ENCODE measurements around the gene DPP6.

Gene DPP6

DNA sequence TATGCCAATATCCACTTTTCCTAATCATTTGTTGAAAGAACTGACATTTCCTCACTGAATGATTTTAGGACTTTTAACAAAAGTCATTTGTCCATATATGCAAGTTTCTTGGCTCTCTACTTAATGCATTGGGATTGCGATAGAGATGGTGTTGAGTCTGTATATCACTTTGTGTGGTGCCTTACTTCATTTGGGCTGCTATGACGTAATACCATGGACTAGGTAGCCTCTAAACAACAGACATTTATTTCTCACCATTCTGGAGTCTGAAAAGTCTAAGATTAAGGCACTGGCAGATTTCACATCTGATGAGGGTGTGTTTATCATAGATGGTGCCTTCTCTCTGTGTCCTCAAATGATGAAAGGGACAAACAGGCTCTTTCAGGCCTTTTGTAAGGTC lies 342.6 kb downstream of the DPP6 start:
- DNase-seq (ENCODE audit: extremely low read depth, low read depth), result no peak

DNA sequence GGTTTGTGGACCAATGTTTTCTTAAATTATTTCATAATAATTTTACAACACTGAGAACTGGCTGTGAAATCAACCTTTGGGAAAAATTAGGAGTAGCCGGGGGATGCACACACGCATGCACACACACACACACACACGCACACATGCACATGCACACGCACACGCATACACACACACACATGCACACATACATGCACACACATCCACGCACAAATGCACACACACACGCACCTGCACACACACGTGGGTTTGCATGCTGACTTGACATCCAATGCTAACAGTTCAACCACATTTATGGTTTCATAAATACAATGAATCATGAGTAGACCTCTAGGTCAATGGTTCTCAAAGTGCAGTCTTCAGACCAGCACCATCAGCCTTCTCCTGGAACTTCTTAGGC lies 354.1 kb downstream of the DPP6 start:
- no peak for DNase-seq (ENCODE audit: extremely low read depth, low read depth)
- TF ChIP-seq, protein P1, sequence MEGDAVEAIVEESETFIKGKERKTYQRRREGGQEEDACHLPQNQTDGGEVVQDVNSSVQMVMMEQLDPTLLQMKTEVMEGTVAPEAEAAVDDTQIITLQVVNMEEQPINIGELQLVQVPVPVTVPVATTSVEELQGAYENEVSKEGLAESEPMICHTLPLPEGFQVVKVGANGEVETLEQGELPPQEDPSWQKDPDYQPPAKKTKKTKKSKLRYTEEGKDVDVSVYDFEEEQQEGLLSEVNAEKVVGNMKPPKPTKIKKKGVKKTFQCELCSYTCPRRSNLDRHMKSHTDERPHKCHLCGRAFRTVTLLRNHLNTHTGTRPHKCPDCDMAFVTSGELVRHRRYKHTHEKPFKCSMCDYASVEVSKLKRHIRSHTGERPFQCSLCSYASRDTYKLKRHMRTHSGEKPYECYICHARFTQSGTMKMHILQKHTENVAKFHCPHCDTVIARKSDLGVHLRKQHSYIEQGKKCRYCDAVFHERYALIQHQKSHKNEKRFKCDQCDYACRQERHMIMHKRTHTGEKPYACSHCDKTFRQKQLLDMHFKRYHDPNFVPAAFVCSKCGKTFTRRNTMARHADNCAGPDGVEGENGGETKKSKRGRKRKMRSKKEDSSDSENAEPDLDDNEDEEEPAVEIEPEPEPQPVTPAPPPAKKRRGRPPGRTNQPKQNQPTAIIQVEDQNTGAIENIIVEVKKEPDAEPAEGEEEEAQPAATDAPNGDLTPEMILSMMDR (IDR thresholded peaks at IDR 0.05; ENCODE audit: low read depth, low read length), result no peak

More for the DNA sequence above, 342.6 kb downstream of the DPP6 start:
- TF ChIP-seq, protein P1 (IDR thresholded peaks at IDR 0.05; ENCODE audit: low read depth, low read length), result no peak

DNA sequence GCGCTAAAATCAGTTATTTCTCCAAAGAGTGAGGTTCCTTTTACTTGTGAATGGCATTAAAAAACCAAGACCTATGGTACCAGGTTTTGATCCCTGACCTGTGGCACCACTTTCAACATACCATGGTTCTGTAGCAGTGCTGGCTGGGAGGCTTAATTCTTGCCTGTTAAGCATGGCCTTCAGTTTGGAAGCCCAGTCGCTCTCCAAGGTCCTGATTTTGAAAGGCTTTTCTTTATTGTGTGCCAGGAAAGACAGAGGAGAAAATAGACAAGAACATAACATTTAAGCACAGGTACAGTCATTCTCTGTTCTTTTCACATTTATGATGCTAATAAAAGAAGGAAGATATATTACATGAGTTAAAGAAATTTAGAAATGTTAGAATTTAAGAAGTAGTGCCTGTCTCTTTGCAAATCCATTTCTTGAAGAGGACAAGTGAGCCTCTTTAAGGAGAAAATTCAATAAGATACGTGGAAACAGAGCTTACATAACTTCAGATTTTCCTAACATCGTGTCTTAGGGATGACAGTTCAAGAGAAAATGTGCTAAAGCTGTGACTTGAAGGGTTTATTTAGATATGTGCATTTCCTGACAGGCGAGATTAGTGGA lies 357.6 kb downstream of the DPP6 start:
- TF ChIP-seq, protein P1 (IDR thresholded peaks at IDR 0.05; ENCODE audit: low read depth, low read length), result no peak
- no peak for DNase-seq (ENCODE audit: extremely low read depth, low read depth)

DNA sequence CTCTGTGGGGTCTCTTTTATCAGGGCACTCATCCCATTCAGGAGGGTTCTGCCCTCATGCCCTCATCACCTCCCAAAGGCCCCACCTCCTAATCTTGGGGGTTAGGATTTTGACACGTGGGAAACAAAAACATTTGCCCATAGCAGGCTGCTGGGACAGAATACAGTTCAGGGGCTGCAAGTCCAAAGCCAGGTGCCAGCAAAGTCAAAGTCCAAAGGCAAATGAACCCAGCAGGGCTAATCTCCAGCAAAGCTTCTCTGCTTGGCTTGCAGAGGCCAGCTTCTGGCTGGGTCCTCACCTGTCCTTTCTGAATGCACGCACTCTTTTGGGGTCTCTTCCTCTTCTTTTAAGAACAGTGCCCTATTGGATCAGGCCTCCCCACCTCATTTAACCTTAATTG lies 359.9 kb downstream of the DPP6 start:
- TF ChIP-seq, protein P1 (IDR thresholded peaks at IDR 0.05; ENCODE audit: low read depth, low read length), result no peak

DNA sequence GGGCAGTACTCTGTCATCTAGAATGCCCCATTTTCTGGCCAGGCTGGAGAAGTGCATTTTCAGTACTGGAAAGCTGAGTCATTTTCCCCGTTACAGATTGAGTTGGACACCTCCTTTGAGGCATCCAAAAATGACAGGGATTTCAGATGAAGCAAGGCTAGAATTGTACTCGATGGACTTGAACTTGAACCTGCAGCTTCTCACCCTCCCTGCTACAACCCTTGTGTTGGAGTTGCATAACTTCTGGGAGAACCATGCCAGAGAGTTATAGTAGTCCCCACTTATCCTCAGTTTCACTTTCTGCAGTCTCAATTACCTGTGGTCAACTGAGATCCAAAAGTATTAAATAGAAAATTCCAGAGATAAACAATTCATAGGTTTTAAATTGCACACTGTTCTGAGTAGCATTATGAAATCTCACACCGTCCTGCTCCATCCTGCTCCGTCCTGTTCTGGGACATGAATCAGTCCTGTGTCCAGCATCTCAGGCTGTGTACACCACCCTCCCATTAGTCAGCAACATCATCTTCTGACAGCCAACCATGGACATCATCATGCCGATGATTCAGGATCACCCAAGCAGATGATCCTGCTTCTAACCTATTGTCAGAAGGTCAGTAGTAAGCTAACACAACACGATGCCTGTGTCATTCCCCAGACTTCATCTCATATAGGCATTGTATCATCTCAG lies 363.7 kb downstream of the DPP6 start:
- TF ChIP-seq, protein P1 (IDR thresholded peaks at IDR 0.05; ENCODE audit: low read depth, low read length), result no peak
- DNase-seq (ENCODE audit: extremely low read depth, low read depth), result no peak

More for the DNA sequence above, 359.9 kb downstream of the DPP6 start:
- DNase-seq (ENCODE audit: extremely low read depth, low read depth), result no peak

DNA sequence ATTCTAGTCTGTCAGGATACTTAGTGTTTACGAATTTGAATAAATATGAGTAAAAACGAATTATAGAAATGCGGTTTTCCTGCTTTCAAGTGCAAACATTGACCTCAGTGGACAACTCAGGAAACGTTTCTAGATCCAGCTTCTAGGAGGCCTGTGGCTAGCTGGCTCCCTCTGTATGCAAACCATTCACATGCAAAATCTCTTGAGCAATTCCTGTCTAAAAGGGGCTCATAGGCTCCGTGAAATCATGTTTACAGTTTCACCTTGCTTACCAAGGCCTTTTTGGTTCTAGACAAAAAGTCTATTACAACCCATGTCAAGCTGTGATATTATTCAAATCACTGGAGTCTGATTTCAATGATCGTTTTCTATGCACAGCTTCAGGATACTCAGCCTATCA lies 364.5 kb downstream of the DPP6 start:
- TF ChIP-seq, protein P1 (IDR thresholded peaks at IDR 0.05; ENCODE audit: low read depth, low read length), result no peak

DNA sequence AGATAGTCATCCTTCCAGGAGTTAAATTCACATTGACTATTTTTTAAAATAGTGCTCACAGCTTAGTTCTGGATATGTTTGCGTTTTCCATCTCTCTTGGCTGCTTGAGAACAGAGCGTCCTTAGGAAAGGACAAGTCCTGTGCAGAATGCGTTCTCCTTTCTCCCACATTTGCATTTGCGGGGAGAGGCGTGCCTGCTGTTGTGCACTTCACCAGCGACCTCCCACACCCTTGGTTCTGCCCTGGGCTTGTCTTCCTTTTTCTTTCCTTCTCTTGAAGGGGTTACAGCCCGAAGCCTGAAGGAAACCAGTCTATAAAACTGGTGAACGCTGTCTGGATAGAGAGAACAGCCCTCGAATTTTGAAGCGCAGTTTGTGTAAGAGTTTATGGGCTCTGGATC lies 367.1 kb downstream of the DPP6 start:
- TF ChIP-seq, protein P1 (IDR thresholded peaks at IDR 0.05; ENCODE audit: low read depth, low read length), result no peak
- DNase-seq (ENCODE audit: extremely low read depth, low read depth), result no peak

More for the DNA sequence above, 364.5 kb downstream of the DPP6 start:
- DNase-seq (ENCODE audit: extremely low read depth, low read depth), result no peak
